H1 (cell line): ENCODE data around the gene OSCP1. TPM values are rescaled to one million over a fixed set of nuclear protein-coding genes. Genes with fewer than 3 reads are reported as not detected.

Source experiments
- BRCA1 ChIP-seq: IDR thresholded peaks from 2 replicates; pipeline ENCODE4 v1.6.1; 2012; ENCODE audit warnings: low read depth, low read length, improper control_type of control experiment
- CBX8 ChIP-seq: fragments of 300-800, 300-1000 bp; sonication (generic); IDR thresholded peaks from 2 replicates; pipeline ENCODE4 v1.7.1; 2016; ENCODE audit warnings: low read depth, low read length, borderline replicate concordance
- CHD2 ChIP-seq: IDR thresholded peaks from 2 replicates; pipeline ENCODE4 v1.6.1; 2012; ENCODE audit warnings: low read length, improper control_type of control experiment
- CREB1 ChIP-seq: IDR thresholded peaks from 2 replicates; pipeline ENCODE4 v1.6.1; 2012; ENCODE audit warnings: inconsistent platforms
- EP300 ChIP-seq, 2 experiments: IDR thresholded peaks; 1 replicate in 1 of 2; 2 replicates in 1 of 2; pipeline ENCODE4 v1.6.1; 2011 to 2012; ENCODE audit warnings: low read depth in 2 of 2, low read length in 2 of 2, mild to moderate bottlenecking in 2 of 2, borderline replicate concordance in 1 of 2, inconsistent platforms in 1 of 2, moderate library complexity in 1 of 2
- KDM5A ChIP-seq: fragments of 200-600 bp; IDR thresholded peaks from 2 replicates; pipeline ENCODE4 v1.7.1; 2012; ENCODE audit warnings: mild to moderate bottlenecking, low read length, inconsistent platforms, mixed read lengths
- SP1 ChIP-seq: IDR thresholded peaks from 2 replicates; pipeline ENCODE4 v1.6.1; 2011; ENCODE audit warnings: low read depth, low read length
- SP4 ChIP-seq: IDR thresholded peaks from 2 replicates; pipeline ENCODE4 v1.6.1; 2012; ENCODE audit warnings: low read length, inconsistent platforms
- SUZ12 ChIP-seq: fragments of 200-600 bp; sonication (generic); IDR thresholded peaks from 2 replicates; pipeline ENCODE4 v1.6.1; 2012; ENCODE audit warnings: mild to moderate bottlenecking, inconsistent platforms, low read length, moderate library complexity, mixed read lengths
- polyA plus RNA-seq, 7 experiments: library from polyadenylated mRNA; depleted of rRNA in 3 of 7; stranded (reverse) in 5 of 7; unstranded in 2 of 7; fragments of >200 nt in 5 of 7; fragments of 200-250 nt in 2 of 7; gene quantifications; 1 replicate in 5 of 7; 2 replicates in 1 of 7; 4 replicates in 1 of 7; pipeline versions ENCODE4 v1.2.1 to v1.2.3, GENCODE V29; 2011 to 2013; ENCODE audit warnings: missing spikeins in 2 of 7, mixed read lengths in 2 of 7
- total RNA-seq: library from RNA; stranded (reverse); fragmentation: NEBNext Ultra II Directional; extraction: Animal tissue kit (Norgen Biotek cat#: 25700); gene quantifications from 2 replicates; pipeline ENCODE4 v1.2.1, GENCODE V29; 2021

Gene OSCP1
- total and polyA plus RNA-seq, 2 of the 8 experiments (the other 6 are each of a cell fraction or from before 2014, with no cell fraction given), result 1.8 to 3.3 TPM

- TF ChIP-seq EP300 (IDR thresholded peaks at IDR 0.05; ENCODE audit: borderline replicate concordance in 1 of 2, low read depth in 2 of 2, low read length in 2 of 2), result no peak
- TF ChIP-seq CREB1, result no peak
- TF ChIP-seq CHD2, result no peak
- TF ChIP-seq CBX8, result no peak
- TF ChIP-seq SP1, result no peak
- no peak for TF ChIP-seq KDM5A
- no peak for TF ChIP-seq SP4
- no peak for TF ChIP-seq SUZ12
- TF ChIP-seq BRCA1, result no peak
Measured at GRCh38 chr1:36400514-36400824, 49.8 kb downstream of the OSCP1 start (continued).
